Suprapubic skin (tissue), 3 donors: ENCODE results near the gene ZNF785.

Experiments
- POLR2AphosphoS5 ChIP-seq, 3 donors: sonication (generic); formaldehyde crosslinking; IDR thresholded peaks; one replicate each; pipeline ENCODE4 v1.6.1; 2017; ENCODE audit warnings: antibody characterized with exemption in 3 of 3
- TF ChIP-seq, protein P1 (sequence below), 2 donors: fragments of 200-600 bp in 1 of 2; fragments of 450-650 bp in 1 of 2; sonication (generic) in 1 of 2; IDR thresholded peaks; one replicate each; pipeline ENCODE4 v1.5.1; 2016 to 2019; ENCODE audit warnings: antibody characterized with exemption in 2 of 2, mild to moderate bottlenecking in 1 of 2, moderate library complexity in 1 of 2

DNA sequence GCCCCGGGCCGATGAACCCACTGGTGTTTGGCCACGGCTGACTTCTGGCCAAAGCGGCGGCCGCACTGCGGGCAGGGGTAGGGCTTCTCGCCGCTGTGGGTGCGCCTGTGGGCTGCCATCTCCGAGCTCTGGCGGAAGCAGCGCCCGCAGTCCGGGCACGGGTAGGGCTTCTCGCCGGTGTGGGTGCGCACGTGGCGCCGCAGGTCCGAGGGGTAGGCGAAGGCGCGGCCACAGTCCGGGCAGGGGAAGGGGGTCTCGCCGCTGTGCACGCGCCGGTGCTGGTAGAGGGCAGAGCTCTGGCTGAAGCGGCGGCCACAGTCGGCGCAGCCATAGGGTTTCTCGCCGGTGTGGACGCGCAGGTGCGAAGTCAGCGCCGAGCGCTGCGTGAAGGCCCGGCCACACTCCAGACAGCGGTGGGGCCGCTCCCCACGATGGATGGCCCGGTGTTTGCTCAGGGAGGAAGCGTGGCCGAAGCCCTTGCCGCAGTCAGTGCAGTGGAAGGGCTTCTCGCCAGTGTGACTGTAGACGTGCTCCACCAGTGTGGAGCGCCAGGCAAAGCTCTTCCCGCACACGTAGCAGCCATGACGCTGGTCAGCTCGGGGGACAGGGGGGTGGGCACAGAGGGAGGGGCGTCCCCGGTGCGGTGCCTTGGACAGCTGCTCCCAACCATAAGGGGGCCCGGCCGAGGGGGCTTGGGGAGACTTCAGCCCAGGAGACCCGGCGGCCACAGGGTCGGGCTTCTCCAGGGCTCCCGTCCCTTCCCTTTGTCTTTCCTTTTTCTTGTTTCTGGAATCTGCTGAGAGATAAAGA, 30.0 kb downstream of the ZNF785 start:
- TF ChIP-seq POLR2AphosphoS5 (IDR thresholded peaks at IDR 0.05), result no peak
- TF ChIP-seq, protein P1, sequence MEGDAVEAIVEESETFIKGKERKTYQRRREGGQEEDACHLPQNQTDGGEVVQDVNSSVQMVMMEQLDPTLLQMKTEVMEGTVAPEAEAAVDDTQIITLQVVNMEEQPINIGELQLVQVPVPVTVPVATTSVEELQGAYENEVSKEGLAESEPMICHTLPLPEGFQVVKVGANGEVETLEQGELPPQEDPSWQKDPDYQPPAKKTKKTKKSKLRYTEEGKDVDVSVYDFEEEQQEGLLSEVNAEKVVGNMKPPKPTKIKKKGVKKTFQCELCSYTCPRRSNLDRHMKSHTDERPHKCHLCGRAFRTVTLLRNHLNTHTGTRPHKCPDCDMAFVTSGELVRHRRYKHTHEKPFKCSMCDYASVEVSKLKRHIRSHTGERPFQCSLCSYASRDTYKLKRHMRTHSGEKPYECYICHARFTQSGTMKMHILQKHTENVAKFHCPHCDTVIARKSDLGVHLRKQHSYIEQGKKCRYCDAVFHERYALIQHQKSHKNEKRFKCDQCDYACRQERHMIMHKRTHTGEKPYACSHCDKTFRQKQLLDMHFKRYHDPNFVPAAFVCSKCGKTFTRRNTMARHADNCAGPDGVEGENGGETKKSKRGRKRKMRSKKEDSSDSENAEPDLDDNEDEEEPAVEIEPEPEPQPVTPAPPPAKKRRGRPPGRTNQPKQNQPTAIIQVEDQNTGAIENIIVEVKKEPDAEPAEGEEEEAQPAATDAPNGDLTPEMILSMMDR (IDR thresholded peaks at IDR 0.05), result no peak
